Inflammatory macrophage (primary cell): ENCODE results near the gene MIPOL1.
"Not testable (repeated sequence)": the region's sequence is repeated elsewhere in the genome, so short reads cannot be mapped to it uniquely, and the experiment has no call there.

Experiments
- DNase-seq, 2 donors: peaks; one replicate each; pipeline ENCODE4 v3.0.0-alpha.2; 2020 to 2022

Gene MIPOL1

DNA sequence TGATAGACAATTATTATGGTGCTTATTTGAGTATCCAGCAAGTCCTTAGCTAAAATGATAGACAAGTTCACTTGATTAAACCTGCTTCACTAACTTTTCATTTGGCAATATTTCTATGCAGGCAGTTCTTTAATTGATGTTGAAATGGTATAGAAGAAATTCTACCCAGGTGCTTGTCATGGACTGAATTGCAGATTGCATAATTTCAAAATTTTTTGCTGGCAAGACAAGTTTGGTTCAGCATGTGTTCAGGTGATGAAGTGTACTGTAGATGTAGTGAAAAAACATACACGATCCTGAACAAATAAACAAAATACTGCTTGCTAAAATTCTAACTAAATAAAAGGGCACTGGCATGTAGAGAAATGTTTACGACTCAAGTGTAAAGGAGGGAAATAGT lies 208.4 kb downstream of the MIPOL1 start:
- DNase-seq = no peak

DNA sequence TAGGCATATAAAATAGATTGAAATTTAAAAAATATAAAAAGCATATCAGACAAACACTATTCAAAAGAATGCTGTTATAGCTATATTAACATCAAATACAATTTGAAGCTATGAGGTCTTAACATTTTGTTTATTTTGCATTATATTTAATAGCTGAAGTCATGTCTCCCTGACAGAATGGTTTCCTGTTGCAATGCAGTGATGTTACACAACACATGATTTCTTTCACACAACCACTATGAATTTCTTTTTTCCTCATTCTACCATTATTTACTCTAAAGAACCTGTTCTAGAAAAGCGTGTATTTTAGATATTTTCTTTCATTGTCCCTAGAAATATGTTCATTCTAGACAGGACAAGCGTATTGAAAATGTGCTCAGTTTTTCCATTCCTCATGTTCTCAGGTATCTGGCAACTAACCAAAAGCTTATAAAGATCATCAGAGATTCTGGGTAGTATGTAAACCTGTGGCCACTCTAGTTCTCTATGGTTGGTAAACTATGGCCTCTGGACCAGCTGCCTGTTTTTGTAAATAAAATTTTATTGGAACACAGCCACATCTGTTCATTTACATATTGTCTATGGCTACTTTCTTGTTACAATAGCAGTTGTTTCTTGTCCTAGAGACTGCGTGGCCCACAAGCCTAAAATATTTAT lies 213.5 kb downstream of the MIPOL1 start:
- no peak for DNase-seq

DNA sequence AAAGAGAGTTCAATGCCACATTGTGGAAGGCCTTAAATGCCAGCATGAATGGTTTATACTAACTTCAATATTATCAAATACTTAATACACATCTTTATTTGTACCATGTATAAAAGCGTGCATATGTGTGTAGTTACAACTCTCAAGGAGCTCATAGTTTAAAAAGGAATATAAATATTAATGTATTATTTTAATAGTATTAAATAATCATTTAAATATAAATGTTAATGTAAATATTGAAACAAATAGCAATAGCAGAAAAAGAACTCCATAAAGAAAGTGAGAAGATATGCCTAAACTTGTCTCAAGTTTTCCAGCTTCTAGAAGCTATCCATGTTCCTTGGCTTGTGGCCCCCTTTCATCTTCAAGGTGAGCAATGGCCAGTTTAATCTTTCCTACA lies 215.3 kb downstream of the MIPOL1 start:
- no peak for DNase-seq

DNA sequence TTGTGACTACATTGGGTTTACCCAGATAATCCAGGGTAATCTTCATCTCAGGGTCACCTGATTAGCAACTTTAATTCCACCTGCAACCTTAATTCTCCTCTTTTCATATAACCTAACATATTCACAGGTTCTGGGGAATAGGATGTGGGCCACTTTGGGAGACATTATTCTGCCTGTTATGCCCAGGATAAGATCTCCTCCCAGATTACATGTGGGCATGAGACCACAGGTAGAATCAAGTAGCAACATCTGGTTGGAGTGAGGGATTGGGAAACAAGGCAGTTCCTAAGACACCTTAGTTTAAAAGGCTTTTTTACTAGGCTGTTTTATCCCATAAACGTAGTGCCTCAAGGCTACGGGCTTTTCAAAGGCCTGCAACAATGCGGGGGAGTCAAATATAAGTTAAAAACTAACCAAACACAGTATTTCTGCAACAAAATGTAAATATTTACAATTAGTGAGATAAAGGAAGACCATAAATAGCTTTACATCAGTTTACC lies 215.8 kb downstream of the MIPOL1 start:
- no peak for DNase-seq

DNA sequence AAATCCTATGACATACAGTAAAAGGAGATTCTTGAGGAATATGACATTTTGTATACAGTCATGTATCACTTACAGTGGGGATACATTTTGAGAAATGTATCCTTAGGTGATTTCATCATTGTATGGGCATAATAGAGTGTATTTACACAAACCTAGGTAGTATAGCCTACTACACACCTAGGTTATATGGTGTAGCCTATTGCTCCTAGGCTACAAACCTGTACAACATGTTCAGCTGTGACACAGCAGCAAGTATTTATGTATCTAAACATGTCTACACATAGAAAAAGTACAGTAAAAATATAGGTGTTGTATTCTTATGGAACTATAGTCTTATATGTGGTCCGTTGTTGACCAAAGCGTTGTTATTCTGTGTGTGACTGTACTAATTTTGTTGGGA lies 218.5 kb downstream of the MIPOL1 start:
- no peak for DNase-seq

DNA sequence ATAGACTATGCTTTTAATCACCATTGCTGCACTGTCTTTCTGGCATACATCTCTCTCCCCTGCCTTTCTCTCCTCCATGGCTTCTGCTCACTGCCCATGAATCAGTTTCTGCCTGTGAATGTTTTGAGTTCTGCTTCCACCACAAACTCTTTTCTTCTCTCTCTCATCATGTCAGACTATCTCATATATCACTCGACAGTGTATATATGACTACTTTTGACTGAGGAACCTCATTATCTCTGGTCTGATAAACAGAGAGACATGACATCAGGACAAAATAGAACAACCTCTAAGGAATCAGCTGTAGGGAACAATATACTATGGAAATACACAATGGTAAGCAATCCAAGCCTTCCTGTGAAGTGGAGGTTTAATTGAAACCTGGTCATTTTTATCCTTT lies 219.4 kb downstream of the MIPOL1 start:
- no peak for DNase-seq

DNA sequence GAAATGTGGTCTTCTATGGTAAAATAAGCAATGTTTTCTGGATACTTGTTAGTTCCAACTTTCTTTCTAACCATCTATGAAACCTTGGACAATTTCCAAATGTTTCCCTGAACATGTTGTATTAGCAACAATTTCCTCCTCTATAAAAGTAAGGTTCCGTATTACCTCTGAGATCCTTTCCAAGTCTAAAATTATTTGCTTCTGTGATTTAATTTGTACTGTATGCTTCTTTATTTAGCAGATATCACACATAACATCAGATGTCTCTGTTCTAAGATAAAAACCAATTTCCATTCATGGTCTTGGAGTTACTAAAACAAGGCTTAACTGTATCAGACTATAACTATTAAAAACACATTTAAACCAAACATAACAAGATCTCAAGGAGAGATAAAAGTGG lies 220.1 kb downstream of the MIPOL1 start:
- no peak for DNase-seq

DNA sequence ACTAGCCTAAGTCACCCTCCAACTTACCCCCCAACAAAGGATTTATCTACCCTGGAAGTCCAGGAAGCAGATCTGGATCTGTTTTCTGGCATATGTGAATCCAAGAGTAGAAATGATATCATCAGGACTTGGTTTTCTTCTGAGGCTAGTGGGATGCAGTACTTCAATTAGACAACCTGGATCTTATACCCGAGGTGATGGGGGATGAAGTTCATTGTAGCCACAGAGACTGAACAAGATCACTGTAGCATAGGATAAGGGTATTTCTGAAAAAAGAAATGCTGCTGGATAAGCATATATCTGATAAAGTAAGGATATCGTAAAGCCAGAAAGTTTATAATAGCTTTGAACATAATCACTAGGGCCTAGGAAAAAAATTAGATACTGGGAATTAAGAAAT lies 222.9 kb downstream of the MIPOL1 start:
- DNase-seq = no peak

DNA sequence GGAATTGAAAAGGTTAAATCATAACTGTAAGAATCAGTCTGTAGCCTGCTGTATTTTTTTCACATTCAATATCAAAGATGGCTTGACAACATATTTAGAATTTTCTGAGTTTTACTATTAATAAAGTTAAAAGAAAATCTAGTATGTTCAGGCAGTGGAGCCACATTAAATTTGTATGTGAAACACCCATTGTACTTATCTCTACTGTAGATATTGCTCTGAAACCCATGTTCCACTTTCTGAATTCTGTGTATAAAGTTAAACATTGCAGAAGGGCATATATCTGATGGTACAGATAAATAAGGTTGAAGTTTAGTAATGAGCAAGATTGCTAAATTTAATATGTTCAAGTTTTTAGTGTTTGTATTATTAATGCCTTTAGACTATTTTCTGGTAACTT lies 224.6 kb downstream of the MIPOL1 start:
- DNase-seq = no peak

DNA sequence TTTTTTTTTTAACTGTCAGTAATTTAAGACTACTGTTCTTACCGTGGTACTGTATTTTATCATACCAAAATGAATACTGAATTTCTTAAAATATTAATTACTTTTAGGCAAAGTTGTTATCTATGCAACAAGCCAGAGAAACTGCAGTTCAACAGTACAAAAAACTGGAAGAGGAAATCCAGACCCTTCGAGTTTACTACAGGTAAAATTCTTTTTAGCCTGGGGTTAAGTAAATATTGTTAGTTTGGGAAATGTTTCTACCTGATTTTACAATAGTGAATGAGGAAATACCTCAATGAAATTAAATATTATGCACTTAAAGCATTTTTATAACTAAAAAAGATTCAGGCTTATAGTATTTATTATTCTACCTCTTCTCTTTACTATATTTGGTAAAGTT lies 225.0 kb downstream of the MIPOL1 start:
- no peak for DNase-seq

DNA sequence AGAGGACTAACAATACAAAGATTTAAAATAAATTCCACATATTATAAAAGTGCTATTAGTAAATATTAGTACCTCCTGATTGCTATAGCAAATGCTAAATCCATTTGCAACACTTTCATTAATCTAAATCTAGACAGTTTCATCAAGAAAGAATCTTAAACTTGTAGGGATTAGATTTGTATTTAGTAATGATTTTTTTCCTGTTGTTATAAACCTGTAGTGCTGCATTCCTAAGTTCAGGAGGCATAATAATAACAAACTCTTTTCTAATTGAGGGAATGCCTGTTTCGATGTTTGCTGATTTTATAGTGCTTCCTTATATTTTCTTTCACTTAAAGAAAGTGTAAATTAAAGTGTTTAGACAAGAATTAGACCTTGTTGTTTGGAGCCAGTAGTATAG lies 231.2 kb downstream of the MIPOL1 start:
- DNase-seq = no peak

DNA sequence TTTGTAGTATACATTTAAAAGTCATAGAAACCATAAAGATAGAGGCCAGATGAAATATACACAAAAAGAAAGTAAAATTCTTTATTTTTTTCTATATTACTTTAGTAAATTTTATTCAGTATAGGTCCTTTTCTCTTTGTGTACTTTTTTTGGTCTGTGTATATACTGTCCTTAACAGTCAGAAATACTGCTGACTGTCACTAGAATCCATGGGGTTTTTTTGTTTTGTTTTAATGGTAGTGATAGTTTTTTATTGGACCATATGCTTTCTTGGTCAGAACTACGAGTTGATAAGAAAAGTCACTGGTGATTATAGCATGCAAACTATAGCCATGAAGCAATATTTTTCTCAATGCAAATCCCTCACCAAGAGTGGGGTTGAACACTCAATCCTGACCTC lies 231.9 kb downstream of the MIPOL1 start:
- no peak for DNase-seq

DNA sequence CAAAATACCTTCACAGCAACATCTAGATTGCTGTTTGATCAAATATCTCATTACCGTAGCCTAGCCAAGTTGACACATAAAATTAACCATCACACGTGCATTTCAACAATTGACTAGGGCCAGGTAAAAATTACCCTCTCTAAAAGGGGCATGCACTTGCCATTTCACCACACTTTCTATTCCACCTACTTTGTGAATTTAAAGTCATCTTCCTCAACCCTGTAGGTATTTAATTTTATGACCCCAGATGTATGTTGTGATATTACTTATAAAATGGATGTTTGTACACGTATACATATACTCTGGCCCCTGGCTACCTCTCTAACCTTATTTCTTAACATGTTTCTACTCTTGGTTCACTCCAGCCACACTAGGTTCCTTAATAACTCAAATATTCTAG lies 237.1 kb downstream of the MIPOL1 start:
- DNase-seq = no peak

DNA sequence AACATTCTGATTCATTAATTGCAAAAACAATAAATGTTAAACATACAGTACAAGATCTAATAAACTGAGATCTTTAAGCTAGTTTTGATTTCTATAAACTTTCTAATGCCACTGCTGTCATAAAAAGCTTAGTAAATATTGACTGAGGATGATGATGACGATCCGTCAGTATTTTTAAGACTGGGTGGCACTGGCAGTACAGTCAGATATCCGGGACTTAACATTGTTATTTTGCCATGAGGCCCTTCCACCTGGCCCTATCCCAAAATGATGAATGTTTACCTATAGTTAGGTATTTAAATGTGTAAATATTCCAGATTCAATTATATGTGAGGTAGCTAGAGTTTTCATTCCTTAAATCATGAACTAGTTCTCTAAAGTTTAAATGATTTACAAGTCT lies 238.8 kb downstream of the MIPOL1 start:
- DNase-seq = no peak

DNA sequence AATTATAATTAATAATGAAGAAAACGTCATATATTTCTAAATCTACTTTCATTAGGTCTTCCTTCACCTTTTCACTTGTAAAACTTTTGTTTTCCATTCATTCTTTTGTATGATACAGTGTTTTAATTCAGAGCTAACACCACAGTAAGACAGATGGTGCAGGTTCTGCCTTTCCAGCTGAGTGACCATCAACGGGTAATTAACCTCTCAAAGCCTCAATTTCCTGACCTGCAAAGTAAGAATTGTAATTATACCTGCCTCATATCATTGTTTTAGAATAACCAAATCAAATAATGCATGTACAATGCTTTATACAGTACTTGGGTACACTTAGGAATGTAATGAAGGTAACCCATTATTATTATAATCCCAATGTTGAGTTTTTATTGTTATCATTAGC lies 239.8 kb downstream of the MIPOL1 start:
- no peak for DNase-seq

DNA sequence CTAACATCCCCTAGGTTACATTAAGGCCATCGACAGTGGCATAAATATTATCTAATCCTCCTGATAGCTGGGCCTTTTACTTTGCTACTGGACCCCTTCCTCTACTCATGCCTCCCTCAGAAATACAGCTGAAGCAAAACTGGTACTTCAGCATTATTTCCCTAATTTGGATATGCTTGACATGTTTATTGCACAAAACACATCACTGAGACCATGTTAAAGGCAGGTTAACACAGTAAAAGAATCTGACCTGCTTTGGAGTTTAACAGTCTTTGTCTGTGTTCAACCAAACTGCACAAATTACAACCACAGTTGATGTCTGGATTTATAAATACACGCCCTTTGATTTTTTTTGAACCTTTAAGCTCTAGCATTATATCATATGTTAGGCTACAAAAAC lies 240.7 kb downstream of the MIPOL1 start:
- no peak for DNase-seq

DNA sequence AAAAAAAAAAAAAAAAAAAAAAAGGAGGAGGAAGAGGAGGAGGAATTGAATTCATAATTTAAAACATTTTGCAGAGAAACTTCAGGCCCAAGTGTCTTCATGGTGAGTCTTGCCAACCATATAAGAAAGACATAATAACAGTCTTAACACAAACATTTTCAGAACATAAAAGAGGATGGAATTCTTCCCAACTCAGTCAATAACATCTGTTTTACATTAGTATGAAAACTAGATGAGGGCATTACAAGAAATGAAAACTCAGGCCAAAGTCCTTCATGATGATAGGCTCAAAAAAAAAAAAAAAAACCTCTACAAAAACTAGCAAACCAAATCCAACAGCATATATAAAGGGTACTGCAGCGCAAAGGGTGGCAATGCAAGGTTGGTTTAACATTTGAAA lies 245.7 kb downstream of the MIPOL1 start:
- no peak for DNase-seq

DNA sequence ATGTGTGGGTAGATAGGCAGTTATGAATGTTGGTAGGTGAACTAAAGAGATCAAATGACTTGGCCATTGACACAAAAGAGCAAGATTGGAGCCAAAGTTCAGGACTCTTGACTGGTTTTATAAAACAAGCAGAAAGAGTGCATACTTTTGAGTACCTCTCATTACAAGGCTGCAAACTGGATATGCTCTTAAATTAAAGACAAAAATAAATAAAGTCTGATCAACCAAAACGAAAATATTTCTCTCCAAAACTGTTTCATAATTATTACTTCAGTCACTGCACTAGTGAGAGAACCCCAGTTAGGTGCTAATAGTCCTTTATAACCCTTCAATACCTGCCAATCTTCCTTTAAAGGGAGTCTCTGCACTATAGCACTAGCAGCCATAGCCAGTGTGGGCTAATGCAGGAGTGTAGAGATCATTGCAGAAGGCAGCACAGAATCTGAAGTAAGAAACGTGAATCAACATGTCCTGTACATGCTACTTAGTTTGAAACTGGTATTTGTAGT lies 250.2 kb downstream of the MIPOL1 start:
- no peak for DNase-seq

DNA sequence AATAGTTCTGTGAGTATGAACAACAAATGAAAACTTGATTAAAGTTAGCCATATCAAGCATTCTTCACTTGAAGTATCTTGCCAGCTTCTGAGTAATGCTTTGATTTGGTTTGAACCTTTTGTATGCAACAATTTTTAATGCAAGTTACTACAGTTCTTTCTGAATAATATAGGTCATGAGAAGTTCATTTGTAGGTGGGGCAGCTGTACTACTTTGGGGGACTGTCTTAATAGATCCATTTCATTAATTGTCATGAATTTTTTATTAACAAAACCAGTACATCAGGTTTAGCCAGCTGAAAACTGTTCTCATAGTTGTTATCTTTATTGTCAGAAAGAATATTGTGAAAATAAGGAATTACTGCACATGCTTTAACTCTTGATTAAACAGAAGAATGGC lies 254.6 kb downstream of the MIPOL1 start:
- no peak for DNase-seq

DNA sequence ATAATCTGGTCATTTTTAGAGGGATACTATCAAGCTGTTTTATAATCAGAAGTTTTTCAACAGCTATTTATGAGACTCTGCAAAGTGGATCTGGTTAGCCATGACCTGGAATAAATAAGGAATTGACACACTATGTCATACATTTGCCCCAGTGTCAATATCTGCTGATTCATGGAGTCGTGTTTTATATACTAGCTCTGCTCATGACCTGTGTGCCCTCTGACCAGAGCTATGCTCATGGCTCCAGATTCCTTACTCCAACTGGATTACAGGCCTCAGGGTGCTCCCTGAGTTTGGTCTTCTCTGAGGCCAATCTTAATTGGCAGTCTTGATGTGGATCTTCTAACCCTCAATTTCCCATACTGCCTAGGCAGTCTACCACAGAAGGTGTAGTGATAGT lies 256.2 kb downstream of the MIPOL1 start:
- no peak for DNase-seq

DNA sequence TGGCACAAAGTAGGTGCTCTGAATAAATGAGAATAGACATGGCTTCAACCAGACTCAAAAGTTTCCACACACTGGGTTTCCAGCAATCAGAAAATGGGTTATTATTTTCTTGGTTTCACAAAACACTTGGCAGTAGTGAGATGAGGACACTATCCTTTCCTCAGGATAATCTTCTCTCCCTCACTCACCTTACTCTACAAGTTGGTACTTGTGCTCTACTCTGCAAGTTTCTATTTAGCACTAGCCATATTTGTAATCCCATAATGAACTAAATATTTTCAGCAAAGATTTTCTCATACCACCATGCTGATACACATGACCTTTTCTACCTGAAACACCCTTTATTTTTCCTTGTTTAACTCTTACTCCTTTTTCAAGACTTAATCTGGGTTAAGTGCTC lies 259.6 kb downstream of the MIPOL1 start:
- DNase-seq = no peak

DNA sequence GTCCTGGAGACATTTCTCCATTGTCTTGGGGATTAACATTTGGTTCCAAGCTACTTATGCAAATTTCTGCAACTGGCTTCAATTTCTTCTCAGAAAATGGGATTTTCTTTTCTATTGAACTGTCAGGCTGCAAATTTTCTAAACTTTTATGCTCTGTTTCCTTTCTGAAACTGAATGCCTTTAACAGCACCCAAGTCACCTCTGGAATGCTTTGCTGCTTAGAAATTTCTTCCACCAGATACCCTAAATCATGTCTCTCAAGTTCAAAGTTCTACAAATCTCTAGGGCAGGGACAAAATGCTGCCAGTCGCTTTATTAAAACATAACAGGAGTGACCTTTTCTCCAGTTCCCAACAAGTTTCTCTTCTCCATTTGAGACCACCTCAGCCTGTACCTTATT lies 264.7 kb downstream of the MIPOL1 start:
- DNase-seq = not testable (repeated sequence)

DNA sequence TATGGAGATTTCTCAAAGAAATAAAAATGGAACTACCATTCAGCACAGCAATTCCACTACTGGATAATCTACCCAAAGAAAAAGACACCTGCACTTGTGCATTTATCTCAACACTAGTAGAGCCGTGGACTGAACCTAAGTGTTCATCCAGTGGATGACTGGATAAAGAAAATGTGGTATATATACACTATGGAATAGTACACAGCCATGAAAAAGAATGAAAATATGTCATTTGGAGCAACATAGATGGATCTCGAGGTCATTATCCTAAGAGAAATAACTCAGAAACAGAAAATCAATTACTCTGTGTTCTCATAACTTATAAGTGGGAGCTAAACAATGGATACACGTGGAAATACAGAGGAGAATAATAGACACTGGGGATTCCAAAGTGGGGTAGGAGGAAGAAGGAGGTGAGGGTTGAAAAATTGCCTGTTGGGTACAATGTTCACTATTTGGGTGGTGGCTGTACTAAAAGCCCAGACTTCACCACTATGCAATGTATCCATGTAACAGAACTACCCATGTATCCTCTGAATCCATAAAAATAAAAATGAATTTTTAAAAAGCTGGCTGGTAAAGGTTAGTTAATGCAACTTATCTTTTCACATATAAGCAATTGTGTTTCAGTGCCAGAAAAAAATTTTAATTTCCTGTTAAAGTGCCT lies 266.6 kb downstream of the MIPOL1 start:
- no peak for DNase-seq

DNA sequence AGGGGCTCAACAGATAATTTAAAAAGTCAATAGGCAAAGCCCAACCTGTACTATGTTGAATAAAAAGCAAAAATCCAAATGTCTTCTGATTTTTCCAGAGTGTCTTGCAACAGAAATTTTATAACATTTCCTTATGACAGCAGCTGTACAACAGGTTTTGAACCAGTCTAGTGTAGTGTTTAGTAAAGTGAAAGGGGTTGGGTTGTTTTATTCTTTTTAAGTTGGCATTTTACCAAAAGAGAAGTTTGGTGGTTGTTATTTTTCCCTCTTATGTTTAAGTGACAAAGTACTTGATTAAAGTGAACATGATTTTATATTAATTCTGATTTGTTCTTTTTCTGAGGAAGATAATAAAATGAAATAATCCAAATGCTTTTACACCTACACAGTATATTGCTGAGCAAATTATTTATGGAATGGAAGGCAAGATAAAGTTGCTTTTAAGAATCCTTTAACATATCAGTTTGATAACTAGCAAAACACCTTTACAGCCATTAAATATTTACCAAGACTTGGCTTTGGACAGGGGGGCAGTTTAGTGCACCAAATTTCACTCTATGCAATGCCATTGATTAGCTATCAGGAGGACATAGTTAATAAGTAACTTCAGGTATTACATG lies 268.4 kb downstream of the MIPOL1 start:
- DNase-seq = no peak
